Heart left ventricle (tissue), 16 donors: ENCODE results near the gene VDR. TPM values are rescaled to one million over a fixed set of nuclear protein-coding genes. Genes with fewer than 3 reads are reported as not detected.

Experiments used
- ATAC-seq, 4 donors: fragments of 200-7000 bp; cut with Tn5 transposase; one replicate each; pipeline ENCODE4 v1.9.1; 2020 to 2022; ENCODE audit warnings: moderate library complexity in 4 of 4, mild to moderate bottlenecking in 3 of 4, moderate number of reproducible peaks in 1 of 4
- DNase-seq, 5 donors: peaks; one replicate each; pipeline ENCODE4 v3.0.0-alpha.2; 2020
- H3K27ac ChIP-seq, 12 donors: fragments of 200-600 bp; sonication (generic) in 4 of 12; one replicate each; pipeline versions ENCODE4 v1.5.0 to v1.8.0; 2016 to 2022; ENCODE audit warnings: mild to moderate bottlenecking in 2 of 12
- H3K27me3 ChIP-seq, 9 donors: fragments of 200-600 bp; sonication (generic) in 2 of 9; one replicate each; pipeline versions ENCODE4 v1.5.1 to v1.8.0; 2016 to 2022; ENCODE audit warnings: mild to moderate bottlenecking in 3 of 9
- H3K36me3 ChIP-seq, 9 donors: fragments of 200-600 bp; sonication (generic) in 2 of 9; one replicate each; pipeline versions ENCODE4 v1.5.0 to v1.8.0; 2018 to 2022; ENCODE audit warnings: mild to moderate bottlenecking in 2 of 9
- H3K4me1 ChIP-seq, 12 donors: fragments of 200-600 bp; sonication (generic) in 4 of 12; one replicate each; pipeline versions ENCODE4 v1.5.0 to v1.8.0; 2016 to 2022; ENCODE audit warnings: mild to moderate bottlenecking in 3 of 12
- H3K4me3 ChIP-seq, 12 donors: fragments of 200-600 bp; sonication (generic) in 4 of 12; one replicate each; pipeline versions ENCODE4 v1.5.0 to v1.8.0; 2017 to 2022; ENCODE audit warnings: mild to moderate bottlenecking in 9 of 12, moderate library complexity in 4 of 12
- H3K9me3 ChIP-seq, 12 donors: fragments of 200-600 bp; sonication (generic) in 4 of 12; one replicate each; pipeline versions ENCODE4 v1.5.0 to v1.8.0; 2016 to 2022; ENCODE audit warnings: mild to moderate bottlenecking in 1 of 12
- POLR2A ChIP-seq, 2 donors: fragments of 450-650 bp; IDR thresholded peaks; one replicate each; pipeline ENCODE4 v1.6.1; 2017; ENCODE audit warnings: antibody characterized with exemption in 2 of 2, mild to moderate bottlenecking in 2 of 2, moderate library complexity in 2 of 2
- WGBS, 4 donors: extraction: QIAGEN DNeasy Blood & Tissue Kit in 2 of 4; methylation state at CpG; one replicate each; pipeline versions ENCODE4 v1.1.5 to v1.1.7; 2013 to 2018; 5-methylcytosine and 5-hydroxymethylcytosine counted together
- intact Hi-C, 10 donors: fragments of 100-400 bp; cut with DNase I; formaldehyde crosslinking; loops; one replicate each; pipeline versions ENCODE4 v1.11.1 to v1.14.2; 2022
- polyA plus RNA-seq, 2 donors: library from polyadenylated mRNA; stranded (reverse); fragments of 200-250 nt; gene quantifications; one replicate each; pipeline ENCODE4 v1.2.3, GENCODE V29; 2013
- total RNA-seq, 9 donors: library from RNA; depleted of rRNA in 2 of 9; stranded (reverse); fragments of >200 nt in 2 of 9; fragmentation: NEBNext Ultra II Directional in 3 of 9; extraction: Animal tissue kit (Norgen Biotek cat#: 25700) in 3 of 9; gene quantifications; one replicate each; pipeline versions ENCODE4 v1.1.0 to v1.2.4, GENCODE V29; 2016 to 2023
- TF ChIP-seq, protein P1 (sequence below), 12 donors: fragments of 200-600 bp; sonication (generic) in 4 of 12; IDR thresholded peaks; one replicate each; pipeline versions ENCODE4 v1.5.0 to v1.8.0; 2018 to 2022; ENCODE audit warnings: antibody characterized with exemption in 12 of 12, mild to moderate bottlenecking in 5 of 12
- donor health status: ischemic (EF 13 %, LVEDD 7.1; RV severe dilation, severe dysfunction).
- donor health status: healthy with polysubstance abuse.
- donor health status: DM: no; HTN: yes; CAD: no.
- donor health status: DM: no; HTN: no; CAD: no.
- donor health status: ischemic (EF 25% LVEDD 6.9; RV normal size, moderate dysfunction).
- donor health status: ischemic (EF 25% LVEDD 5.7; RV mildly dilated, moderate dysfunction).
- donor health status: healthy.
- donor health status: DM: yes; HTN: yes; CAD: no.
- donor health status: ischemic (EF 35%, LVEDD 5.7; RV mildly dilated, moderate dysfunction).
- donor health status: nonischemic (EF 11% LVEDD 7.7; RV severe dilation, severe dysfunction).
- donor health status: DM: yes; HTN: yes; CAD: no.
- donor health status: PGD.
- donor health status: ischemic (EF 29% LVEDD 5.4; RV normal size, mild dysfunction).
- donor health status: nonischemic (EF 23%, LVEDD 6.1; RV moderate dilation, normal function).

The VDR gene
- total and polyA plus RNA-seq, 11 donors, result 0.15 to 4.3 (median 0.63) TPM

DNA sequence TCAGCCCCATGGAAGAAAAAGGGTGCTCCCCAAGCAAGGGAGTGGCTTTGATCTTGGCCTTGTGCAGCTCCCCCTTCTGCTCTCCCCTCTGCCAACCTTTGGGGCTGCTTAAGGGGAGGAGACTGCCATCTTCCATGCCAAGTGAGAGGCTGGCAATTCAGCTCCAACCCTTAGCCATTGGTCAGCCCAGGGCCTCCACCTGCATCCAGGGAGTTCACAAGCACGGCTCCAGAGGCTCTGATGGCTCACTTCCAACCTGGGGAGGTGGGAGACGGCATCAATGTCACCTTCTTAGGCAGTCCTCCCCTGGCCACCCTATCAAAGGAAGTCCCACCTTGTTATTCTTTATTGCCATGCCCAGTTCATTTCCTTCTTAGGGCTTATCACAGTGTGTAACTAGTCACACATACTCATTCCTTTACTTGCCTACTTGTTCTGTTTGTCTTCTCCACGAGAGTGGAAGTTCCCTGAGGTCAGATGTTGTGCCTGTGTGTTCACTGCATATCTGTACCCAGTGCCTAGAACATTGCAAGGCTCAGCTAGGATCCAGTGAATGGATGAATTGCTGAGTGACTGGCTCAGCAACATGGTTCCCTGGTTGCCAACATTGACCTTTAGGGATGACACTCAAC, 90.1 kb downstream of the VDR start:
- Histone ChIP-seq H3K9me3 (no peaks in the 10 kb centered on the region), H3K27me3 (no peaks in the 10 kb centered on the region), H3K4me1 (peaks cover 44 to 92% (median 87%) of the 10 kb centered on the region in 12 donors), H3K36me3 (peaks cover 0 to 11% (median 0%) of the 10 kb centered on the region in 9 donors), H3K4me3 (peak overlapping the region in 3 of 12 donors; percentile 49 to 59 (median 56)), H3K27ac (peak overlapping the region; percentile 93 to 99 (median 98))
- DNase-seq (no peak), ATAC-seq (no peak)
- intact Hi-C loops, result loop anchor here in 1 of 10 donors (5.0 kb wide), 1 partner anchor 37 kb away; no protein-coding TSS in a partner anchor
- TF ChIP-seq, protein P1, sequence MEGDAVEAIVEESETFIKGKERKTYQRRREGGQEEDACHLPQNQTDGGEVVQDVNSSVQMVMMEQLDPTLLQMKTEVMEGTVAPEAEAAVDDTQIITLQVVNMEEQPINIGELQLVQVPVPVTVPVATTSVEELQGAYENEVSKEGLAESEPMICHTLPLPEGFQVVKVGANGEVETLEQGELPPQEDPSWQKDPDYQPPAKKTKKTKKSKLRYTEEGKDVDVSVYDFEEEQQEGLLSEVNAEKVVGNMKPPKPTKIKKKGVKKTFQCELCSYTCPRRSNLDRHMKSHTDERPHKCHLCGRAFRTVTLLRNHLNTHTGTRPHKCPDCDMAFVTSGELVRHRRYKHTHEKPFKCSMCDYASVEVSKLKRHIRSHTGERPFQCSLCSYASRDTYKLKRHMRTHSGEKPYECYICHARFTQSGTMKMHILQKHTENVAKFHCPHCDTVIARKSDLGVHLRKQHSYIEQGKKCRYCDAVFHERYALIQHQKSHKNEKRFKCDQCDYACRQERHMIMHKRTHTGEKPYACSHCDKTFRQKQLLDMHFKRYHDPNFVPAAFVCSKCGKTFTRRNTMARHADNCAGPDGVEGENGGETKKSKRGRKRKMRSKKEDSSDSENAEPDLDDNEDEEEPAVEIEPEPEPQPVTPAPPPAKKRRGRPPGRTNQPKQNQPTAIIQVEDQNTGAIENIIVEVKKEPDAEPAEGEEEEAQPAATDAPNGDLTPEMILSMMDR (IDR thresholded peaks at IDR 0.05), result no peak
- TF ChIP-seq POLR2A (IDR thresholded peaks at IDR 0.05), result no peak
- WGBS, 4 donors, result 33 to 55% (median 45%) methylated on average over 3 of the region's 3 CpGs

DNA sequence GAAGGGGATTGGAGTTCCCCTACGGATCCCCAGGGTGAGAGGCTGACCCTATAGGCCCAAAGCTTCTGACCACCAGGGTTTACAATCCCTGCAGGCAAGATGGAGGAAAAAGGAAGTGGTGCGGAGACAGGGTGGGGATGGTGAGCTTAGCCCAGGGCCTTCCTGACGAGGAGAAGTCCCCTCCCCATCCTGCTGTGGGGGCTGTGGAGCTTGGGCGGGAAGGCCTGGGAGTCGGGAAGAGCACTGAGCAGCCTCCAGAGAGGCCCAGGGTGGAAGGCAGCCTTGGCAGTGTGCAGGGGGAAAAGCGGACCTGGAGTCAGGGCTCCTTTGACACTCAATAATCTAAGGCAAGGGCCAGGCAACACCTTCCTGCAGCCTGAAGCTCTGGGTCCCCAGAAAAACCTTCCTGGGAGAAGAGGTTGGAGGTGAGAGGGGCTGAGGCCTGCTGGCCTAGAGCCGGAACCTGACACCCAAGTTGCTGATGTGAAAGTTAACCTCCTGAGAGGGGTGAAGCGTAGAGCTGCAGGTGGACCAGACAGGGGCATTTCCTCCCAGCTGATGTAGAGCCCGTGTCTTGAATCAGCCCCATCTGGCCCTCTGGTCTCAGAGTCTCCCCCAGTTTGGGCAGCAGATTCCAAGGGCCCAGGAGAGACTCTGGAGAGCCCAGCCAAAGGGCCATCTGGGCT, 91.1 kb downstream of the VDR start:
- Histone ChIP-seq H3K4me1 (peaks cover 51 to 100% (median 97%) of the 10 kb centered on the region in 12 donors), H3K9me3 (no peaks in the 10 kb centered on the region), H3K36me3 (peaks cover 0 to 11% (median 0%) of the 10 kb centered on the region in 9 donors), H3K4me3 (peak overlapping the region; percentile 8 to 60 (median 50)), H3K27ac (peak overlapping the region; percentile 93 to 99 (median 98)), H3K27me3 (no peaks in the 10 kb centered on the region)
- ATAC-seq (peak; percentile 3 to 46 (median 6)), DNase-seq (peak in 3 of 5 donors; percentile 60 to 67 (median 65))
- no peak for TF ChIP-seq POLR2A (IDR thresholded peaks at IDR 0.05)
- TF ChIP-seq, protein P1 (IDR thresholded peaks at IDR 0.05), result no peak
- WGBS, 4 donors, result 33 to 39% (median 35%) methylated on average over 8 to 9 of the region's 9 CpGs
- intact Hi-C loops, result no loop called here

DNA sequence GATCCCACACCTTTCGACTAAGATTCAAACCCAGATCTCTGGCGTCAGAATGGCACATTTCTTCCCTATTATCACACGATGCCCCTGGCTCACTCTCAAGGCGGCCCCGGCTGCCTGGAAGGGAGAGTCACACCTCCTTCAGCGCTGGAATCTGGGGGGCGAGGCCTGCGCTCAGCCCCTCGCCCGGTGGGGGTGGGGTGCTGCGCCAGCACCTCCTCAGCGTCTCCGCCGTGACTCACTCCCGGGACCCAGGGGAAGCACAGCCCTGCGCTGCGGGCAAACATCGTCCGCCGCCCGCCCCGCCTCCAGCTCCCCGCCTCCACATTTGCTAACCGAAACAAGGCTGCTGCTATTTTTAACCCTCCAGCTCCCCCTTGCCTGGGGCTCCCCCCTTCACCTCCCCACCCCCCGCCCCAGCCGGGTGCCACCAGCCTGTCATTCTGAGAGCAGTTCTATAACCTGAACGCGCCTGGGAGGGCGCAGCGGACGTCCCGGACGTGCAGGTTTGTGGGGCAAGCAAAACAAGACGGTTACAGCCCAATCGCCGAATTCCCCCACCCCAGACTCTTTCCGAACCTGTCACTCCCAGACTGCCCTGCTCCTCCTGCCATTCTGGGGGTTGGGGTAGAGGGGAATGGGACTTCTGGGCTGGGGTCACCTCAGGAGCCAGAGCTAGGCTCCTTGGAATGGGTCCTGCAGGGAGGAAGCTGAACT, 91.8 kb downstream of the VDR start:
- peaks cover 57 to 100% (median 98%) of the 10 kb centered on the region in 12 donors for H3K4me1 ChIP-seq
- H3K27me3 ChIP-seq, result no peaks in the 10 kb centered on the region
- TF ChIP-seq POLR2A (IDR thresholded peaks at IDR 0.05), result no peak
- TF ChIP-seq, protein P1 (IDR thresholded peaks at IDR 0.05), result peak in 1 of 12 donors; percentile 7
- peak overlapping the region; percentile 8 to 60 (median 50) for H3K4me3 ChIP-seq
- H3K9me3 ChIP-seq, result no peaks in the 10 kb centered on the region
- WGBS, 4 donors, result 0 to 1% (median 1%) methylated on average over 25 to 37 of the region's 37 CpGs
- ATAC-seq (peak; percentile 62 to 82 (median 81)), DNase-seq (peak; percentile 91 to 96 (median 94))
- H3K36me3 ChIP-seq, result peaks cover 0 to 11% (median 0%) of the 10 kb centered on the region in 9 donors
- intact Hi-C loops, result no loop called here
- peak overlapping the region; percentile 93 to 99 (median 98) for H3K27ac ChIP-seq
